Measurements from ENCODE around the gene KIAA1586.

GRCh38 chr6:57089265-57089664 lies 42.8 kb downstream of the KIAA1586 start:
- TF ChIP-seq CTCF (IDR thresholded peaks at IDR 0.05) (no peak), POLR2A (IDR thresholded peaks at IDR 0.05) (no peak)
